Measurements from ENCODE around the gene LARGE1. TPM values are rescaled to one million over a fixed set of nuclear protein-coding genes. Genes with fewer than 3 reads are reported as not detected.

The LARGE1 gene
- total RNA-seq, 1 donor from 2014 or later, result 29.5 TPM

DNA sequence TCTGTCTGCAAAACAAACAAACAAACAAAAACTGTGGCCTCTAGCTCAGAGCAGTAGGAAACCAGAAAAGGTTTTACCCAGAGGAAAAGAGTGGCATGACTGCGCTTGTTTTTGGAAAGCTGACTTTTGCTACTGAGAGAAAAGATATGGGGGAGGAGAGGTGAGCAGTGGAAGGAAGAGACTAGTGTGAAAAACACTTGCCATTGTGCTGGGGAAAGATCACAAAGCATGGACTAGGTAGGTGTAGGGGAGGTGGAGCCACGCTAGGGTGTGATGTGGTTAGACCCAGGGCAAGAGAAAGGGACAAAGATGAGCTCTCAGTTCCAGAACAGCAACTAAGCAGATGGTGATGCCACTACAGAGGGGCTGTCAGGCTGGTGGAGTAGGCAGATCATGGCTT is 319.2 kb downstream of the LARGE1 start:
- no peaks in the 10 kb centered on the region for H3K27me3 ChIP-seq
- intact Hi-C loops (cut with DNase I), result no loop called here
- TF ChIP-seq POLR2A (IDR thresholded peaks at IDR 0.05) (no peak), POLR2AphosphoS5 (IDR thresholded peaks at IDR 0.05; ENCODE audit: insufficient read depth in 1 of 2, low read depth in 1 of 2) (no peak)
- TF ChIP-seq, protein P1, sequence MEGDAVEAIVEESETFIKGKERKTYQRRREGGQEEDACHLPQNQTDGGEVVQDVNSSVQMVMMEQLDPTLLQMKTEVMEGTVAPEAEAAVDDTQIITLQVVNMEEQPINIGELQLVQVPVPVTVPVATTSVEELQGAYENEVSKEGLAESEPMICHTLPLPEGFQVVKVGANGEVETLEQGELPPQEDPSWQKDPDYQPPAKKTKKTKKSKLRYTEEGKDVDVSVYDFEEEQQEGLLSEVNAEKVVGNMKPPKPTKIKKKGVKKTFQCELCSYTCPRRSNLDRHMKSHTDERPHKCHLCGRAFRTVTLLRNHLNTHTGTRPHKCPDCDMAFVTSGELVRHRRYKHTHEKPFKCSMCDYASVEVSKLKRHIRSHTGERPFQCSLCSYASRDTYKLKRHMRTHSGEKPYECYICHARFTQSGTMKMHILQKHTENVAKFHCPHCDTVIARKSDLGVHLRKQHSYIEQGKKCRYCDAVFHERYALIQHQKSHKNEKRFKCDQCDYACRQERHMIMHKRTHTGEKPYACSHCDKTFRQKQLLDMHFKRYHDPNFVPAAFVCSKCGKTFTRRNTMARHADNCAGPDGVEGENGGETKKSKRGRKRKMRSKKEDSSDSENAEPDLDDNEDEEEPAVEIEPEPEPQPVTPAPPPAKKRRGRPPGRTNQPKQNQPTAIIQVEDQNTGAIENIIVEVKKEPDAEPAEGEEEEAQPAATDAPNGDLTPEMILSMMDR (IDR thresholded peaks at IDR 0.05), result no peak
- DNase-seq (ENCODE audit: extremely low spot score in 2 of 2), result no peak
- H3K9me3 ChIP-seq, result no peaks in the 10 kb centered on the region
- no peak overlapping the region for H3K27ac ChIP-seq
- H3K36me3 ChIP-seq, result no peaks in the 10 kb centered on the region
- no peaks in the 10 kb centered on the region for H3K4me1 ChIP-seq
- no peak overlapping the region for H3K4me3 ChIP-seq

DNA sequence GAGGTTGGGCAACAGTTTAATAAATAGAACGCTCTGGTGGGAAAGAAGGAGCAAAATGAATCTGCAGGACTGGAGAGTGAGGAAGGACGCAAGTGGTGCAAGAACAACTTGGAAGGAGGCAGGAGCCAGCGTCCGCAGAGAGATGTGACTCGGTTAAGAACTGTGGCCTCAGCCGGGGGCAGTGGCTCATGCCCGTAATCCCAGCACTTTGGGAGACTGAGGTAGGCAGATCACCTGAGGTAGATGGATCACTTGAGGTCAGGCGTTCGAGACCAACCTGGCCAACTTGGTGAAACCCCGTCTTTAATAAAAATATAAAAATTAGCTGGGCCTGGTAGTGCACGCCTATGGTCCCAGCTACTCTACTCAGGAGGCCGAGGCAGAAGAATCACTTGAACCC is 319.7 kb downstream of the LARGE1 start:
- no peak for TF ChIP-seq POLR2AphosphoS5 (IDR thresholded peaks at IDR 0.05; ENCODE audit: insufficient read depth in 1 of 2, low read depth in 1 of 2)
- TF ChIP-seq, protein P1 (IDR thresholded peaks at IDR 0.05), result no peak
- no peak for TF ChIP-seq POLR2A (IDR thresholded peaks at IDR 0.05)
- DNase-seq (ENCODE audit: extremely low spot score in 2 of 2), result no peak
- H3K27me3 ChIP-seq, result no peaks in the 10 kb centered on the region
- H3K36me3 ChIP-seq, result no peaks in the 10 kb centered on the region
- intact Hi-C loops (cut with DNase I), result no loop called here
- H3K27ac ChIP-seq, result no peak overlapping the region
- no peaks in the 10 kb centered on the region for H3K4me1 ChIP-seq
- H3K4me3 ChIP-seq, result no peak overlapping the region
- no peaks in the 10 kb centered on the region for H3K9me3 ChIP-seq

DNA sequence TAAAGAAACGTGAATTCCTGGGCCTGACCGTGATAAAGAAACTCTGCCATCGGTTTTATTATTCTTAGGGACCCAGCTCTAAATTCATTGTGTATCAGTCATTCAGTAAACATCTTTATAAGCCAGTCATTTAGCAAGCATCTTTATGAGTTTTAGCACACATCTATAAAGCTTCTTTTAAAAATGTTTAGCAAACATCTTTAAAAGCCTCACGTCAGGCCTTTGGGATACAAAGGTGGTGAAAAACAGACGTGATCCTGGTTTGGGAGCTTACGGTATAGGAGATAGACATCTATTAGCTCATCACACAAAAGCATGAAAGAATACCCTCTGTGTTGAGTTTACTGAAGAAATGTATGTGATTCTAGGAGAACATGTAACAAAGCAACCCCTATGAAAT is 320.2 kb downstream of the LARGE1 start:
- Histone ChIP-seq H3K4me1 (no peaks in the 10 kb centered on the region), H3K27ac (no peak overlapping the region), H3K4me3 (no peak overlapping the region), H3K27me3 (no peaks in the 10 kb centered on the region), H3K9me3 (no peaks in the 10 kb centered on the region), H3K36me3 (no peaks in the 10 kb centered on the region)
- intact Hi-C loops (cut with DNase I), result no loop called here
- TF ChIP-seq, protein P1 (IDR thresholded peaks at IDR 0.05), result no peak
- TF ChIP-seq POLR2A (IDR thresholded peaks at IDR 0.05), result no peak
- no peak for TF ChIP-seq POLR2AphosphoS5 (IDR thresholded peaks at IDR 0.05; ENCODE audit: insufficient read depth in 1 of 2, low read depth in 1 of 2)
- DNase-seq (ENCODE audit: extremely low spot score in 2 of 2), result no peak

DNA sequence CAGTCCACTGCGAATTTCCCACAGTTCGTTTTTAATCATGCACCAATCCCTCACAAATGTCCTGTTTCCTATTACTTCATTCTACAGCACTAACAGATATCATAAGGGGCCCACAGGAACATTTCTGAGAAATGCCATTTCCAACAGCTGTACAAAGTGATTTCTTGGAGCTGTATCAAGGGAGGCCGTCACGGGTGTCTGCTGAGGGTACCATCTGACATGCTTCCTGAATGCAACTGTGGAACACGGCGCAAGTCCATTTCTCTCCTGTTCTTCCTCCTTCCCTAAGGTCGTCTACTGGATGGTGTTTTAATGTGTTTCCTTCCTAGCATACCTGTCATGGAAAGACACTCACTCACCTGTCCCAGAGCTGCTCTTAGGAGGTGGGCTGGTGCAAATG is 320.7 kb downstream of the LARGE1 start:
- no peak overlapping the region for H3K4me3 ChIP-seq
- intact Hi-C loops (cut with DNase I), result no loop called here
- H3K27ac ChIP-seq, result no peak overlapping the region
- H3K4me1 ChIP-seq, result no peaks in the 10 kb centered on the region
- TF ChIP-seq POLR2AphosphoS5 (IDR thresholded peaks at IDR 0.05; ENCODE audit: insufficient read depth in 1 of 2, low read depth in 1 of 2) (no peak), POLR2A (IDR thresholded peaks at IDR 0.05) (no peak)
- TF ChIP-seq, protein P1 (IDR thresholded peaks at IDR 0.05), result no peak
- DNase-seq (ENCODE audit: extremely low spot score in 2 of 2), result no peak
- no peaks in the 10 kb centered on the region for H3K9me3 ChIP-seq
- H3K27me3 ChIP-seq, result no peaks in the 10 kb centered on the region
- no peaks in the 10 kb centered on the region for H3K36me3 ChIP-seq

DNA sequence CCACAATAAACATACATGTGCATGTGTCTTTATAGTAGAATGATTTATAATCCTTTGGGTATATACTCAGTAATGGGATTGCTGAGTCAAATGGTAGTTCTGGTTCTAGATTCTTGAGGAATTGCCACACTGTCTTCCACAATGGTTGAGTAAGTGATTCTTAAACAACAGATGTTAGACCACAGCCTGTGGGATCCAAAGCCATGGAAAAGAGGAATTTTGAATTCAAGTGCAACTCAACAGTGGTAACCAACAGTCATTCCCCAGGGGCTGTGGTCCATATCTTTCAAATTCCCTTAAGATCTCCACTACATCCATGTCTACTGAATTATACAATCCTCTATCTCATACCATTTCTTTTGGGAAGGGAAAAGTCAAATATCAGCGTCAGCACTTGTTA is 321.5 kb downstream of the LARGE1 start:
- TF ChIP-seq POLR2AphosphoS5 (IDR thresholded peaks at IDR 0.05; ENCODE audit: insufficient read depth in 1 of 2, low read depth in 1 of 2) (no peak), POLR2A (IDR thresholded peaks at IDR 0.05) (no peak)
- TF ChIP-seq, protein P1 (IDR thresholded peaks at IDR 0.05), result no peak
- H3K27ac ChIP-seq, result no peak overlapping the region
- no peaks in the 10 kb centered on the region for H3K36me3 ChIP-seq
- no peaks in the 10 kb centered on the region for H3K4me1 ChIP-seq
- no peak overlapping the region for H3K4me3 ChIP-seq
- DNase-seq (ENCODE audit: extremely low spot score in 2 of 2), result no peak
- no peaks in the 10 kb centered on the region for H3K9me3 ChIP-seq
- H3K27me3 ChIP-seq, result no peaks in the 10 kb centered on the region
- intact Hi-C loops (cut with DNase I), result no loop called here
